ENCODE data around the gene ENTPD2. TPM values are rescaled to one million over a fixed set of nuclear protein-coding genes. Genes with fewer than 3 reads are reported as not detected.
A peak's percentile ranks its signal among the peaks of the same experiment; 100 is the strongest.

Gene ENTPD2
- total RNA-seq, 1 experiment from 2014 or later, result 4.0 TPM

- H3K4me1 Mint-ChIP-seq, result peaks cover 17 to 21% of the 10 kb centered on the region in 2 experiments
- Histone ChIP-seq H4K5ac (ENCODE audit: insufficient read length, low read depth, low read length) (no peak within 1 kb of the TSS), H3K4ac (ENCODE audit: low read depth, low read length) (no peak within 1 kb of the TSS), H2BK20ac (ENCODE audit: low read depth, low read length, poor library complexity, severe bottlenecking) (no peak within 1 kb of the TSS), H2BK5ac (ENCODE audit: insufficient read length, low read length) (no peak within 1 kb of the TSS), H4K8ac (replicated peaks; ENCODE audit: insufficient read length, low read depth, low read length) (no peak within 1 kb of the TSS), H4K20me1 (ENCODE audit: control insufficient read depth, insufficient read depth, insufficient read length) (no peaks in the 10 kb centered on the region), H4K91ac (ENCODE audit: insufficient read length, low read depth, low read length) (no peak within 1 kb of the TSS), H3K14ac (ENCODE audit: insufficient read depth, low read length) (peak within 1 kb of the TSS; percentile 19; the same call in 1 of the 2 replicates), H2AK5ac (ENCODE audit: insufficient read length, low read length) (no peak within 1 kb of the TSS), H3K27ac (ENCODE audit: insufficient read length, low read depth, low read length) (no peak within 1 kb of the TSS), H3K18ac (ENCODE audit: insufficient read length, low read depth, low read length) (peak within 1 kb of the TSS; percentile 31), H3K79me1 (ENCODE audit: insufficient read depth, low read depth, low read length, poor library complexity, severe bottlenecking) (no peaks in the 10 kb centered on the region), H3K27me3 (ENCODE audit: insufficient read depth, low read length) (no peaks in the 10 kb centered on the region), H3K79me2 (ENCODE audit: insufficient read depth, low read length) (no peaks in the 10 kb centered on the region), H2AFZ (ENCODE audit: low read length) (no peak within 1 kb of the TSS), H2BK120ac (ENCODE audit: low read depth, low read length, poor library complexity, severe bottlenecking) (no peak within 1 kb of the TSS), H3K9ac (ENCODE audit: extremely low read depth, insufficient read length, low read length) (peak within 1 kb of the TSS; percentile 29), H3K56ac (ENCODE audit: insufficient read length, low read depth, low read length) (no peak within 1 kb of the TSS), H3K4me2 (ENCODE audit: insufficient read depth, insufficient read length, low read length) (peak within 1 kb of the TSS; percentile 79), H3K4me1 (ENCODE audit: insufficient read depth, low read length) (no peaks in the 10 kb centered on the region), H3T11ph (ENCODE audit: low read length) (no peak within 1 kb of the TSS), H3K23me2 (ENCODE audit: insufficient read length, low read depth, low read length, poor library complexity, severe bottlenecking) (peaks cover 12% of the 10 kb centered on the region), H2BK15ac (ENCODE audit: low read depth, low read length) (no peak within 1 kb of the TSS; the same call in 1 of the 2 replicates), H3K9me3 (ENCODE audit: control insufficient read depth, low read depth, low read length) (no peaks in the 10 kb centered on the region), H2BK12ac (ENCODE audit: insufficient read length, low read depth, low read length) (no peak within 1 kb of the TSS), H3K23ac (ENCODE audit: insufficient read length, low read depth, low read length) (no peak within 1 kb of the TSS)
- peak; percentile 100 for DNase-seq
- TF ChIP-seq CTCF (conservative IDR thresholded peaks at IDR 0.05), result no peak
- peak within 1 kb of the TSS in 2 of 3 experiments; percentile 14 to 77; a peak in 3 of 7 replicates for H3K27ac Mint-ChIP-seq
- peaks cover 0 to 12% (median 4%) of the 10 kb centered on the region in 3 experiments; a peak in 3 of 7 replicates for H3K36me3 Mint-ChIP-seq (ENCODE audit: insufficient read depth in 1 of 3, low read depth in 3 of 3)
- peak within 1 kb of the TSS; percentile 82 to 93 for H3K4me3 Mint-ChIP-seq
- H3K27me3 Mint-ChIP-seq (ENCODE audit: low read depth), result peaks cover 7% of the 10 kb centered on the region
- no CpG with 5 or more reads among the region's 101 CpGs for WGBS (ENCODE audit: extremely low coverage, insufficient read length, low lambda C conversion rate)
- no peaks in the 10 kb centered on the region for H3K9me3 Mint-ChIP-seq
These were observed 32.9 kb upstream of the ENTPD2 start, which contains the start of gene MAN1B1 for GRCh38 chr9:137086531-137087408. MAN1B1 (plus strand) TSS chr9:137086985; CDS start chr9:137087000, 15 bp downstream.

All from H9 (cell line).